H9 (cell line): Measurements from ENCODE around the gene SPRR4. TPM values are rescaled to one million over a fixed set of nuclear protein-coding genes. Genes with fewer than 3 reads are reported as not detected.

Source experiments
- DNase-seq: peaks from one replicate; pipeline ENCODE4 v3.0.0-alpha.2; 2017
- H2AFZ ChIP-seq: one replicate; pipeline ENCODE4 v1.6.1; 2013; ENCODE audit warnings: mild to moderate bottlenecking, low read length, control low read depth, moderate library complexity
- H2AK5ac ChIP-seq: 2 replicates; pipeline ENCODE4 v1.6.1; 2013; ENCODE audit warnings: low read length, control low read depth, mixed read lengths; ENCODE audit not compliant: insufficient read length
- H2BK120ac ChIP-seq: one replicate; pipeline ENCODE4 v1.6.1; 2013; ENCODE audit warnings: low read depth, mild to moderate bottlenecking, low read length, control low read depth, inconsistent platforms; ENCODE audit not compliant: poor library complexity, severe bottlenecking
- H2BK12ac ChIP-seq: 2 replicates; pipeline ENCODE4 v1.6.1; 2013; ENCODE audit warnings: low read length, control low read depth, mixed read lengths, low read depth; ENCODE audit not compliant: insufficient read length
- H2BK15ac ChIP-seq: 2 replicates; pipeline ENCODE4 v1.6.1; 2013; ENCODE audit warnings: low read depth, low read length, control low read depth
- H2BK20ac ChIP-seq: one replicate; pipeline ENCODE4 v1.6.1; 2013; ENCODE audit warnings: low read depth, mild to moderate bottlenecking, low read length, control low read depth, inconsistent platforms; ENCODE audit not compliant: poor library complexity, severe bottlenecking
- H2BK5ac ChIP-seq: 2 replicates; pipeline ENCODE4 v1.6.1; 2013; ENCODE audit warnings: low read length, control low read depth, mixed read lengths; ENCODE audit not compliant: insufficient read length
- H3K14ac ChIP-seq: 2 replicates; pipeline ENCODE4 v1.6.1; 2013; ENCODE audit warnings: low read length, control low read depth; ENCODE audit not compliant: insufficient read depth
- H3K18ac ChIP-seq: 2 replicates; pipeline ENCODE4 v1.6.1; 2013; ENCODE audit warnings: low read depth, mild to moderate bottlenecking, mixed read lengths, low read length, control low read depth; ENCODE audit not compliant: insufficient read length
- H3K23ac ChIP-seq: 2 replicates; pipeline ENCODE4 v1.6.1; 2013; ENCODE audit warnings: low read length, control low read depth, mixed read lengths, low read depth; ENCODE audit not compliant: insufficient read length
- H3K23me2 ChIP-seq: 2 replicates; pipeline ENCODE4 v1.6.1; 2013; ENCODE audit warnings: low read depth, mild to moderate bottlenecking, mixed read lengths, low read length, control low read depth; ENCODE audit not compliant: insufficient read length, poor library complexity, severe bottlenecking
- H3K27ac ChIP-seq: 2 replicates; pipeline ENCODE4 v1.5.1; 2013; ENCODE audit warnings: low read length, control low read depth, mixed read lengths, low read depth; ENCODE audit not compliant: insufficient read length
- H3K27me3 ChIP-seq: 2 replicates; pipeline ENCODE4 v1.6.1; 2013; ENCODE audit warnings: low read length, control low read depth, inconsistent platforms; ENCODE audit not compliant: insufficient read depth
- H3K4ac ChIP-seq: 2 replicates; pipeline ENCODE4 v1.6.1; 2013; ENCODE audit warnings: low read depth, mild to moderate bottlenecking, control low read depth, inconsistent platforms, low read length, moderate library complexity
- H3K4me1 ChIP-seq: 2 replicates; pipeline ENCODE4 v1.6.1; 2013; ENCODE audit warnings: low read length, control low read depth, inconsistent platforms; ENCODE audit not compliant: insufficient read depth
- H3K4me2 ChIP-seq: 2 replicates; pipeline ENCODE4 v1.6.1; 2013; ENCODE audit warnings: low read length, control low read depth, mixed read lengths; ENCODE audit not compliant: insufficient read length, insufficient read depth
- H3K56ac ChIP-seq: 2 replicates; pipeline ENCODE4 v1.6.1; 2013; ENCODE audit warnings: low read depth, mild to moderate bottlenecking, mixed read lengths, low read length, control low read depth; ENCODE audit not compliant: insufficient read length
- H3K79me1 ChIP-seq: 2 replicates; pipeline ENCODE4 v1.6.1; 2013; ENCODE audit warnings: low read depth, mild to moderate bottlenecking, moderate library complexity, low read length, control low read depth, inconsistent platforms; ENCODE audit not compliant: insufficient read depth, poor library complexity, severe bottlenecking
- H3K79me2 ChIP-seq: 2 replicates; pipeline ENCODE4 v1.6.1; 2013; ENCODE audit warnings: low read length, control low read depth, inconsistent platforms; ENCODE audit not compliant: insufficient read depth
- H3K9ac ChIP-seq: 2 replicates; pipeline ENCODE4 v1.6.1; 2013; ENCODE audit warnings: low read length, control low read depth, mixed read lengths; ENCODE audit not compliant: insufficient read length; ENCODE audit errors: extremely low read depth
- H3K9me3 ChIP-seq: one replicate; pipeline ENCODE4 v1.6.1; 2013; ENCODE audit warnings: low read depth, low read length, inconsistent platforms; ENCODE audit not compliant: control insufficient read depth
- H3T11ph ChIP-seq: one replicate; pipeline ENCODE4 v1.6.1; 2013; ENCODE audit warnings: mild to moderate bottlenecking, low read length, control low read depth, inconsistent platforms
- H4K20me1 ChIP-seq: one replicate; pipeline ENCODE4 v1.6.1; 2013; ENCODE audit not compliant: control insufficient read depth, insufficient read length, insufficient read depth
- H4K5ac ChIP-seq: 2 replicates; pipeline ENCODE4 v1.6.1; 2013; ENCODE audit warnings: low read depth, mild to moderate bottlenecking, mixed read lengths, low read length, control low read depth; ENCODE audit not compliant: insufficient read length
- H4K8ac ChIP-seq: replicated peaks from 2 replicates; pipeline ENCODE4 v1.6.1; 2013; ENCODE audit warnings: low read length, control low read depth, mixed read lengths, low read depth; ENCODE audit not compliant: insufficient read length
- H4K91ac ChIP-seq: 2 replicates; pipeline ENCODE4 v1.6.1; 2013; ENCODE audit warnings: low read depth, mild to moderate bottlenecking, moderate library complexity, mixed read lengths, low read length, control low read depth; ENCODE audit not compliant: insufficient read length
- H3K27ac Mint-ChIP-seq, 3 experiments: 2 replicates in 2 of 3; 3 replicates in 1 of 3; pipeline ENCODE4 v1.8.0; 2020 to 2021; ENCODE audit warnings: mixed read lengths in 3 of 3, mild to moderate bottlenecking in 1 of 3, moderate library complexity in 1 of 3
- H3K27me3 Mint-ChIP-seq: 2 replicates; pipeline ENCODE4 v1.8.0; 2021; ENCODE audit warnings: low read depth, mild to moderate bottlenecking, moderate library complexity, mixed read lengths
- H3K36me3 Mint-ChIP-seq, 3 experiments: 2 replicates in 2 of 3; 3 replicates in 1 of 3; pipeline ENCODE4 v1.8.0; 2020 to 2021; ENCODE audit warnings: low read depth in 3 of 3, mixed read lengths in 3 of 3; ENCODE audit not compliant: insufficient read depth in 1 of 3
- H3K4me1 Mint-ChIP-seq, 2 experiments: 2 replicates each; pipeline ENCODE4 v1.8.0; 2020; ENCODE audit warnings: mixed read lengths in 2 of 2
- H3K4me3 Mint-ChIP-seq, 2 experiments: 2 replicates in 1 of 2; 3 replicates in 1 of 2; pipeline ENCODE4 v1.8.0; 2020 to 2021; ENCODE audit warnings: mild to moderate bottlenecking in 2 of 2, mixed read lengths in 2 of 2, moderate library complexity in 1 of 2
- H3K9me3 Mint-ChIP-seq, 2 experiments: 2 replicates in 1 of 2; 3 replicates in 1 of 2; pipeline ENCODE4 v1.8.0; 2020; ENCODE audit warnings: mild to moderate bottlenecking in 2 of 2, mixed read lengths in 2 of 2, moderate library complexity in 1 of 2
- CTCF ChIP-seq: fragments of 200-600 bp; sonication (generic); conservative IDR thresholded peaks from 3 replicates; pipeline ENCODE4 v1.8.0; 2021; ENCODE audit warnings: antibody characterized with exemption, mild to moderate bottlenecking
- WGBS: extraction: QIAGEN DNeasy Blood & Tissue Kit; methylation state at CpG from one replicate; pipeline ENCODE4 v1.1.7; 2013; ENCODE audit warnings: missing lambda C conversion rate, low lambda C conversion rate, mixed read lengths; ENCODE audit not compliant: insufficient read length; ENCODE audit errors: extremely low coverage; 5-methylcytosine and 5-hydroxymethylcytosine counted together
- long read RNA-seq: library from polyadenylated mRNA; unstranded; transcript quantifications from one replicate; pipeline ENCODE4 v2.0.0, GENCODE V29; 2020
- total RNA-seq: library from RNA; stranded (reverse); gene quantifications from 2 replicates; pipeline ENCODE4 v1.2.1, GENCODE V29; 2021

The SPRR4 gene
- total RNA-seq: not detected in 2 replicates
- long read RNA-seq: 0 reads

- Mint-ChIP-seq H3K27ac (no peak within 1 kb of the TSS), H3K9me3 (peaks cover 4 to 17% of the 10 kb centered on the region in 2 experiments), H3K4me1 (no peaks in the 10 kb centered on the region), H3K4me3 (no peak within 1 kb of the TSS), H3K27me3 (peaks cover 6% of the 10 kb centered on the region), H3K36me3 (no peaks in the 10 kb centered on the region)
- no peak within 1 kb of the TSS for H3K4me2 ChIP-seq
- no peak within 1 kb of the TSS for H3K4ac ChIP-seq
- H3K4me1 ChIP-seq: no peaks in the 10 kb centered on the region
- H3T11ph ChIP-seq: no peak within 1 kb of the TSS
- no peak within 1 kb of the TSS for H2BK120ac ChIP-seq
- H3K23me2 ChIP-seq: no peaks in the 10 kb centered on the region
- H3K27me3 ChIP-seq: no peaks in the 10 kb centered on the region
- H2BK20ac ChIP-seq: no peak within 1 kb of the TSS
- no peak for TF ChIP-seq CTCF
- H2AFZ ChIP-seq: no peak within 1 kb of the TSS
- no peak within 1 kb of the TSS for H2AK5ac ChIP-seq
- H2BK12ac ChIP-seq: no peak within 1 kb of the TSS
- no peak within 1 kb of the TSS for H2BK15ac ChIP-seq
- H3K56ac ChIP-seq: no peak within 1 kb of the TSS
- no peak within 1 kb of the TSS for H4K5ac ChIP-seq
- no peaks in the 10 kb centered on the region for H4K20me1 ChIP-seq
- H3K18ac ChIP-seq: no peak within 1 kb of the TSS
- H4K91ac ChIP-seq: no peak within 1 kb of the TSS
- H3K23ac ChIP-seq: no peak within 1 kb of the TSS
- no peak within 1 kb of the TSS for H3K9ac ChIP-seq
- WGBS: no CpG with 5 or more reads among the region's 6 CpGs
- H3K14ac ChIP-seq: no peak within 1 kb of the TSS
- no peak within 1 kb of the TSS for H2BK5ac ChIP-seq
- no peaks in the 10 kb centered on the region for H3K79me1 ChIP-seq
- H3K79me2 ChIP-seq: no peaks in the 10 kb centered on the region
- DNase-seq: no peak
- no peak within 1 kb of the TSS for H3K27ac ChIP-seq
- H4K8ac ChIP-seq: no peak within 1 kb of the TSS
- H3K9me3 ChIP-seq: no peaks in the 10 kb centered on the region
Observed at GRCh38 chr1:152970495-152970894, at the start of gene SPRR4. Gene SPRR4, plus strand, starts transcription at chr1:152970648. Its CDS starts 1,243 bp downstream, at chr1:152971891.
